ENCODE measurements around the gene IMMP2L. TPM values are rescaled to one million over a fixed set of nuclear protein-coding genes. Genes with fewer than 3 reads are reported as not detected.

Gene IMMP2L
- total RNA-seq, 1 experiment from 2014 or later, result 8.8 TPM

GRCh38 chr7:111554086-111554485 is 8.2 kb downstream of the IMMP2L start:
- H3K36me3 ChIP-seq (ENCODE audit: control insufficient read depth, insufficient read depth, low read length), result peaks cover 4% of the 10 kb centered on the region; the same call in 1 of the 2 replicates
- in situ Hi-C loops (cut with HindIII; ENCODE audit: low pct_unique_long_range_greater_than_20kb, low sequenced_read_pairs), result no loop called here
- no peaks in the 10 kb centered on the region for H3K9me3 ChIP-seq (ENCODE audit: control insufficient read depth, insufficient read depth, low read depth, low read length)
- no TSS peak for BruUV-seq (replicated peaks)
- intact Hi-C loops (cut with micrococcal nuclease; ENCODE audit: unreplicated experiment), result no loop called here
- no peaks in the 10 kb centered on the region for H3K4me1 ChIP-seq (ENCODE audit: control insufficient read depth, insufficient read depth, low read length)
- CTCF ChIA-PET, result no interaction called here
- H3K4me3 ChIP-seq (ENCODE audit: low read depth in 2 of 2, low read length in 2 of 2), result no peak overlapping the region
- DNase-seq (ENCODE audit: low read depth, low spot score) (no peak), ATAC-seq (no peak)
- POLR2A ChIA-PET, result no interaction called here
- no peak overlapping the region for H3K27ac ChIP-seq (ENCODE audit: low read length)
- no peaks in the 10 kb centered on the region for H3K27me3 ChIP-seq (ENCODE audit: control insufficient read depth, insufficient read depth, low read length)
- TF ChIP-seq SIN3A (IDR thresholded peaks at IDR 0.05; ENCODE audit: borderline replicate concordance, insufficient read depth, low read depth, low read length), result no peak
- no peak for TF ChIP-seq TCF7L2 (IDR thresholded peaks at IDR 0.05; ENCODE audit: low read depth, low read length)
- no peak for TF ChIP-seq POLR2AphosphoS5 (IDR thresholded peaks at IDR 0.05; ENCODE audit: low read depth, low read length)
- no peak for TF ChIP-seq REST (IDR thresholded peaks at IDR 0.05; ENCODE audit: insufficient read depth in 1 of 2, low read depth in 2 of 2, low read length in 1 of 2)
- no peak for TF ChIP-seq CTCF (IDR thresholded peaks at IDR 0.05)

GRCh38 chr7:111541067-111541466 is 21.2 kb downstream of the IMMP2L start:
- Histone ChIP-seq H3K4me1 (ENCODE audit: control insufficient read depth, insufficient read depth, low read length) (no peaks in the 10 kb centered on the region), H3K4me3 (ENCODE audit: low read depth in 2 of 2, low read length in 2 of 2) (no peak overlapping the region), H3K9me3 (ENCODE audit: control insufficient read depth, insufficient read depth, low read depth, low read length) (no peaks in the 10 kb centered on the region), H3K27ac (ENCODE audit: low read length) (no peak overlapping the region), H3K27me3 (ENCODE audit: control insufficient read depth, insufficient read depth, low read length) (no peaks in the 10 kb centered on the region), H3K36me3 (ENCODE audit: control insufficient read depth, insufficient read depth, low read length) (no peaks in the 10 kb centered on the region)
- ChIA-PET POLR2A (no interaction called here), CTCF (no interaction called here)
- TF ChIP-seq CTCF (IDR thresholded peaks at IDR 0.05), result no peak
- BruUV-seq (replicated peaks), result no TSS peak
- DNase-seq (ENCODE audit: low read depth, low spot score) (no peak), ATAC-seq (no peak)
- intact Hi-C loops (cut with micrococcal nuclease; ENCODE audit: unreplicated experiment) (no loop called here), in situ Hi-C loops (cut with HindIII; ENCODE audit: low pct_unique_long_range_greater_than_20kb, low sequenced_read_pairs) (no loop called here)
